Suprapubic skin (tissue), 4 donors: ENCODE data around the gene WNT5B.

Experiments
- EP300 ChIP-seq: sonication (generic); formaldehyde crosslinking; IDR thresholded peaks from one replicate; pipeline ENCODE4 v1.6.1; 2017; ENCODE audit warnings: antibody characterized with exemption
- POLR2A ChIP-seq, 2 donors: fragments of 450-650 bp; IDR thresholded peaks; one replicate each; pipeline ENCODE4 v1.6.1; 2017; ENCODE audit warnings: antibody characterized with exemption in 2 of 2, mild to moderate bottlenecking in 2 of 2, moderate library complexity in 2 of 2
- POLR2AphosphoS5 ChIP-seq, 3 donors: sonication (generic); formaldehyde crosslinking; IDR thresholded peaks; one replicate each; pipeline ENCODE4 v1.6.1; 2017; ENCODE audit warnings: antibody characterized with exemption in 3 of 3
- TF ChIP-seq, protein P1 (sequence below), 2 donors: fragments of 200-600 bp in 1 of 2; fragments of 450-650 bp in 1 of 2; sonication (generic) in 1 of 2; IDR thresholded peaks; one replicate each; pipeline ENCODE4 v1.5.1; 2016 to 2019; ENCODE audit warnings: antibody characterized with exemption in 2 of 2, mild to moderate bottlenecking in 1 of 2, moderate library complexity in 1 of 2

GRCh38 chr12:1666685-1667162 lies 37.7 kb downstream of the WNT5B start:
- TF ChIP-seq, protein P1, sequence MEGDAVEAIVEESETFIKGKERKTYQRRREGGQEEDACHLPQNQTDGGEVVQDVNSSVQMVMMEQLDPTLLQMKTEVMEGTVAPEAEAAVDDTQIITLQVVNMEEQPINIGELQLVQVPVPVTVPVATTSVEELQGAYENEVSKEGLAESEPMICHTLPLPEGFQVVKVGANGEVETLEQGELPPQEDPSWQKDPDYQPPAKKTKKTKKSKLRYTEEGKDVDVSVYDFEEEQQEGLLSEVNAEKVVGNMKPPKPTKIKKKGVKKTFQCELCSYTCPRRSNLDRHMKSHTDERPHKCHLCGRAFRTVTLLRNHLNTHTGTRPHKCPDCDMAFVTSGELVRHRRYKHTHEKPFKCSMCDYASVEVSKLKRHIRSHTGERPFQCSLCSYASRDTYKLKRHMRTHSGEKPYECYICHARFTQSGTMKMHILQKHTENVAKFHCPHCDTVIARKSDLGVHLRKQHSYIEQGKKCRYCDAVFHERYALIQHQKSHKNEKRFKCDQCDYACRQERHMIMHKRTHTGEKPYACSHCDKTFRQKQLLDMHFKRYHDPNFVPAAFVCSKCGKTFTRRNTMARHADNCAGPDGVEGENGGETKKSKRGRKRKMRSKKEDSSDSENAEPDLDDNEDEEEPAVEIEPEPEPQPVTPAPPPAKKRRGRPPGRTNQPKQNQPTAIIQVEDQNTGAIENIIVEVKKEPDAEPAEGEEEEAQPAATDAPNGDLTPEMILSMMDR (IDR thresholded peaks at IDR 0.05): no peak
- TF ChIP-seq POLR2AphosphoS5 (IDR thresholded peaks at IDR 0.05) (no peak), POLR2A (IDR thresholded peaks at IDR 0.05) (no peak), EP300 (no peak)
